Measurements from ENCODE around the gene MAST4. TPM values are rescaled to one million over a fixed set of nuclear protein-coding genes. Genes with fewer than 3 reads are reported as not detected.

MAST4 gene
- total and polyA plus RNA-seq, 2 donors: 17.0 to 18.8 TPM

GRCh38 chr5:67149951-67150523 is 553.8 kb downstream of the MAST4 start:
- no peaks in the 10 kb centered on the region for H3K27me3 ChIP-seq (ENCODE audit: control insufficient read depth in 2 of 2, insufficient read depth in 1 of 2, low read length in 1 of 2)
- H3K9me3 ChIP-seq (ENCODE audit: control insufficient read depth in 2 of 2, insufficient read depth in 1 of 2, low read length in 1 of 2): peaks cover 0 to 3% of the 10 kb centered on the region in 2 donors
- no peak for DNase-seq (ENCODE audit: low read depth in 6 of 9, low spot score in 9 of 9)
- no peak overlapping the region for H3K27ac ChIP-seq (ENCODE audit: low read depth in 1 of 2, low read length in 1 of 2)
- 95% methylated on average over 1 of the region's 1 CpG for WGBS
- H3K4me3 ChIP-seq (ENCODE audit: low read length in 2 of 2): no peak overlapping the region
- peaks cover 36 to 90% of the 10 kb centered on the region in 2 donors for H3K36me3 ChIP-seq (ENCODE audit: control insufficient read depth in 2 of 2, insufficient read depth in 2 of 2, low read length in 1 of 2)
- H3K4me1 ChIP-seq (ENCODE audit: control insufficient read depth in 2 of 2, insufficient read depth in 2 of 2, low read length in 2 of 2): no peaks in the 10 kb centered on the region

GRCh38 chr5:67152400-67152799 is 556.2 kb downstream of the MAST4 start:
- whole genome bisulfite sequencing: 99% methylated on average over 6 of the region's 6 CpGs
- Histone ChIP-seq H3K27me3 (ENCODE audit: control insufficient read depth in 2 of 2, insufficient read depth in 1 of 2, low read length in 1 of 2) (no peaks in the 10 kb centered on the region), H3K4me1 (ENCODE audit: control insufficient read depth in 2 of 2, insufficient read depth in 2 of 2, low read length in 2 of 2) (no peaks in the 10 kb centered on the region), H3K4me3 (ENCODE audit: low read length in 2 of 2) (no peak overlapping the region), H3K27ac (ENCODE audit: low read depth in 1 of 2, low read length in 1 of 2) (no peak overlapping the region), H3K36me3 (ENCODE audit: control insufficient read depth in 2 of 2, insufficient read depth in 2 of 2, low read length in 1 of 2) (peaks cover 43 to 86% of the 10 kb centered on the region in 2 donors), H3K9me3 (ENCODE audit: control insufficient read depth in 2 of 2, insufficient read depth in 1 of 2, low read length in 1 of 2) (no peaks in the 10 kb centered on the region)
- DNase-seq (ENCODE audit: low read depth in 6 of 9, low spot score in 9 of 9): no peak

GRCh38 chr5:67153292-67153691 is 557.1 kb downstream of the MAST4 start:
- H3K9me3 ChIP-seq (ENCODE audit: control insufficient read depth in 2 of 2, insufficient read depth in 1 of 2, low read length in 1 of 2): no peaks in the 10 kb centered on the region
- 97% methylated on average over 2 of the region's 2 CpGs for WGBS
- no peak overlapping the region for H3K27ac ChIP-seq (ENCODE audit: low read depth in 1 of 2, low read length in 1 of 2)
- H3K4me3 ChIP-seq (ENCODE audit: low read length in 2 of 2): no peak overlapping the region
- no peaks in the 10 kb centered on the region for H3K27me3 ChIP-seq (ENCODE audit: control insufficient read depth in 2 of 2, insufficient read depth in 1 of 2, low read length in 1 of 2)
- peaks cover 42 to 85% of the 10 kb centered on the region in 2 donors for H3K36me3 ChIP-seq (ENCODE audit: control insufficient read depth in 2 of 2, insufficient read depth in 2 of 2, low read length in 1 of 2)
- DNase-seq (ENCODE audit: low read depth in 6 of 9, low spot score in 9 of 9): no peak
- no peaks in the 10 kb centered on the region for H3K4me1 ChIP-seq (ENCODE audit: control insufficient read depth in 2 of 2, insufficient read depth in 2 of 2, low read length in 2 of 2)

GRCh38 chr5:67154556-67155206 is 558.5 kb downstream of the MAST4 start:
- H3K27ac ChIP-seq (ENCODE audit: low read depth in 1 of 2, low read length in 1 of 2): no peak overlapping the region

GRCh38 chr5:67156976-67157583 is 560.9 kb downstream of the MAST4 start:
- H3K27ac ChIP-seq (ENCODE audit: low read depth in 1 of 2, low read length in 1 of 2): no peak overlapping the region
- peaks cover 0 to 3% of the 10 kb centered on the region in 2 donors for H3K4me1 ChIP-seq (ENCODE audit: control insufficient read depth in 2 of 2, insufficient read depth in 2 of 2, low read length in 2 of 2)
- no peak overlapping the region for H3K4me3 ChIP-seq (ENCODE audit: low read length in 2 of 2)
- WGBS: 71% methylated on average over 5 of the region's 5 CpGs
- peak in 3 of 9 donors; percentile 34 to 65 (median 48) for DNase-seq (ENCODE audit: low read depth in 6 of 9, low spot score in 9 of 9)
- no peaks in the 10 kb centered on the region for H3K9me3 ChIP-seq (ENCODE audit: control insufficient read depth in 2 of 2, insufficient read depth in 1 of 2, low read length in 1 of 2)
- peaks cover 35 to 76% of the 10 kb centered on the region in 2 donors for H3K36me3 ChIP-seq (ENCODE audit: control insufficient read depth in 2 of 2, insufficient read depth in 2 of 2, low read length in 1 of 2)
- H3K27me3 ChIP-seq (ENCODE audit: control insufficient read depth in 2 of 2, insufficient read depth in 1 of 2, low read length in 1 of 2): no peaks in the 10 kb centered on the region

More at GRCh38 chr5:67154556-67155206, 558.5 kb downstream of the MAST4 start:
- Histone ChIP-seq H3K36me3 (ENCODE audit: control insufficient read depth in 2 of 2, insufficient read depth in 2 of 2, low read length in 1 of 2) (peaks cover 32 to 76% of the 10 kb centered on the region in 2 donors), H3K4me3 (ENCODE audit: low read length in 2 of 2) (no peak overlapping the region), H3K4me1 (ENCODE audit: control insufficient read depth in 2 of 2, insufficient read depth in 2 of 2, low read length in 2 of 2) (no peaks in the 10 kb centered on the region), H3K27me3 (ENCODE audit: control insufficient read depth in 2 of 2, insufficient read depth in 1 of 2, low read length in 1 of 2) (no peaks in the 10 kb centered on the region), H3K9me3 (ENCODE audit: control insufficient read depth in 2 of 2, insufficient read depth in 1 of 2, low read length in 1 of 2) (no peaks in the 10 kb centered on the region)
- DNase-seq (ENCODE audit: low read depth in 6 of 9, low spot score in 9 of 9): no peak
- WGBS: 94% methylated on average over 5 of the region's 5 CpGs

GRCh38 chr5:67160272-67160671 is 564.1 kb downstream of the MAST4 start:
- DNase-seq (ENCODE audit: low read depth in 6 of 9, low spot score in 9 of 9): no peak
- Histone ChIP-seq H3K27ac (ENCODE audit: low read depth in 1 of 2, low read length in 1 of 2) (no peak overlapping the region), H3K4me1 (ENCODE audit: control insufficient read depth in 2 of 2, insufficient read depth in 2 of 2, low read length in 2 of 2) (peaks cover 0 to 11% of the 10 kb centered on the region in 2 donors), H3K36me3 (ENCODE audit: control insufficient read depth in 2 of 2, insufficient read depth in 2 of 2, low read length in 1 of 2) (peaks cover 47 to 79% of the 10 kb centered on the region in 2 donors), H3K27me3 (ENCODE audit: control insufficient read depth in 2 of 2, insufficient read depth in 1 of 2, low read length in 1 of 2) (no peaks in the 10 kb centered on the region), H3K9me3 (ENCODE audit: control insufficient read depth in 2 of 2, insufficient read depth in 1 of 2, low read length in 1 of 2) (no peaks in the 10 kb centered on the region), H3K4me3 (ENCODE audit: low read length in 2 of 2) (no peak overlapping the region)
- 96% methylated on average over 3 of the region's 3 CpGs for WGBS

GRCh38 chr5:67160985-67161384 is 564.8 kb downstream of the MAST4 start:
- DNase-seq (ENCODE audit: low read depth in 6 of 9, low spot score in 9 of 9): peak in 1 of 9 donors; percentile 44
- Histone ChIP-seq H3K27ac (ENCODE audit: low read depth in 1 of 2, low read length in 1 of 2) (peak overlapping the region in 1 of 2 donors; percentile 18), H3K9me3 (ENCODE audit: control insufficient read depth in 2 of 2, insufficient read depth in 1 of 2, low read length in 1 of 2) (no peaks in the 10 kb centered on the region), H3K4me1 (ENCODE audit: control insufficient read depth in 2 of 2, insufficient read depth in 2 of 2, low read length in 2 of 2) (peaks cover 6 to 18% of the 10 kb centered on the region in 2 donors), H3K4me3 (ENCODE audit: low read length in 2 of 2) (no peak overlapping the region), H3K36me3 (ENCODE audit: control insufficient read depth in 2 of 2, insufficient read depth in 2 of 2, low read length in 1 of 2) (peaks cover 49 to 78% of the 10 kb centered on the region in 2 donors), H3K27me3 (ENCODE audit: control insufficient read depth in 2 of 2, insufficient read depth in 1 of 2, low read length in 1 of 2) (no peaks in the 10 kb centered on the region)
- WGBS: 78% methylated on average over 3 of the region's 3 CpGs

- WGBS: 97% methylated on average over 5 of the region's 5 CpGs
- Histone ChIP-seq H3K4me1 (ENCODE audit: control insufficient read depth in 2 of 2, insufficient read depth in 2 of 2, low read length in 2 of 2) (peaks cover 6 to 26% of the 10 kb centered on the region in 2 donors), H3K36me3 (ENCODE audit: control insufficient read depth in 2 of 2, insufficient read depth in 2 of 2, low read length in 1 of 2) (peaks cover 49 to 74% of the 10 kb centered on the region in 2 donors), H3K4me3 (ENCODE audit: low read length in 2 of 2) (no peak overlapping the region), H3K27me3 (ENCODE audit: control insufficient read depth in 2 of 2, insufficient read depth in 1 of 2, low read length in 1 of 2) (no peaks in the 10 kb centered on the region), H3K9me3 (ENCODE audit: control insufficient read depth in 2 of 2, insufficient read depth in 1 of 2, low read length in 1 of 2) (no peaks in the 10 kb centered on the region), H3K27ac (ENCODE audit: low read depth in 1 of 2, low read length in 1 of 2) (no peak overlapping the region)
- DNase-seq (ENCODE audit: low read depth in 6 of 9, low spot score in 9 of 9): no peak
Observed at GRCh38 chr5:67161767-67162166, 565.6 kb downstream of the MAST4 start.

- DNase-seq (ENCODE audit: low read depth in 6 of 9, low spot score in 9 of 9): no peak
- 98% methylated on average over 44 of the region's 44 CpGs for WGBS
- H3K4me3 ChIP-seq (ENCODE audit: low read length in 2 of 2): no peak overlapping the region
- H3K36me3 ChIP-seq (ENCODE audit: control insufficient read depth in 2 of 2, insufficient read depth in 2 of 2, low read length in 1 of 2): peaks cover 50 to 72% of the 10 kb centered on the region in 2 donors
- no peaks in the 10 kb centered on the region for H3K27me3 ChIP-seq (ENCODE audit: control insufficient read depth in 2 of 2, insufficient read depth in 1 of 2, low read length in 1 of 2)
- H3K27ac ChIP-seq (ENCODE audit: low read depth in 1 of 2, low read length in 1 of 2): no peak overlapping the region
- no peaks in the 10 kb centered on the region for H3K9me3 ChIP-seq (ENCODE audit: control insufficient read depth in 2 of 2, insufficient read depth in 1 of 2, low read length in 1 of 2)
- H3K4me1 ChIP-seq (ENCODE audit: control insufficient read depth in 2 of 2, insufficient read depth in 2 of 2, low read length in 2 of 2): peaks cover 6 to 32% of the 10 kb centered on the region in 2 donors
Observed at GRCh38 chr5:67163231-67163756, 567.1 kb downstream of the MAST4 start.
